CD8-positive, alpha-beta memory T cell (primary cell): ENCODE data around the gene APBA2. TPM values are rescaled to one million over a fixed set of nuclear protein-coding genes. Genes with fewer than 3 reads are reported as not detected.

Source experiments
- CTCF ChIA-PET: fragments of 350-600 bp; sonication (Branson Sonifier 250); formaldehyde crosslinking; loops from one replicate; lab custom pipeline; 2021; ENCODE audit warnings: antibody characterized with exemption; lab: Charles Lee
- POLR2A ChIA-PET: fragments of 350-600 bp; sonication (Branson Sonifier 250); formaldehyde crosslinking; loops from one replicate; lab custom pipeline; 2021; ENCODE audit warnings: antibody characterized with exemption; lab: Charles Lee
- DNase-seq, 5 donors: peaks; one replicate each; pipeline versions ENCODE4 v3.0.0 to v3.0.0-alpha.2; 2020 to 2022; ENCODE audit warnings: mixed read lengths in 1 of 5
- H3K27ac ChIP-seq: one replicate; pipeline ENCODE4 v1.7.0; 2013; ENCODE audit warnings: low read depth, mild to moderate bottlenecking, low read length, moderate library complexity
- H3K27me3 ChIP-seq: 2 replicates; pipeline ENCODE4 v1.7.0; 2013; ENCODE audit warnings: low read length, mild to moderate bottlenecking; ENCODE audit not compliant: insufficient read depth, poor library complexity, severe bottlenecking
- H3K36me3 ChIP-seq: 2 replicates; pipeline ENCODE4 v1.7.0; 2013; ENCODE audit warnings: mild to moderate bottlenecking, low read length, moderate library complexity; ENCODE audit not compliant: insufficient read depth
- H3K4me1 ChIP-seq: 2 replicates; pipeline ENCODE4 v1.7.0; 2013; ENCODE audit warnings: mild to moderate bottlenecking, low read length, moderate library complexity; ENCODE audit not compliant: insufficient read depth
- H3K4me3 ChIP-seq: 2 replicates; pipeline ENCODE4 v1.7.0; 2013; ENCODE audit warnings: mild to moderate bottlenecking, low read length
- H3K9me3 ChIP-seq: 2 replicates; pipeline ENCODE4 v1.7.0; 2013; ENCODE audit warnings: mild to moderate bottlenecking, low read length
- H3K27ac Mint-ChIP-seq, 8 donors: one replicate each; pipeline ENCODE4 v1.8.0; 2020 to 2021; ENCODE audit warnings: mixed read lengths in 8 of 8, mild to moderate bottlenecking in 6 of 8, inconsistent platforms in 3 of 8, moderate library complexity in 3 of 8
- H3K27me3 Mint-ChIP-seq, 2 donors: one replicate each; pipeline ENCODE4 v1.8.0; 2020 to 2021; ENCODE audit warnings: mixed read lengths in 2 of 2, mild to moderate bottlenecking in 1 of 2, moderate library complexity in 1 of 2
- H3K36me3 Mint-ChIP-seq, 3 donors: one replicate each; pipeline ENCODE4 v1.8.0; 2020 to 2021; ENCODE audit warnings: mixed read lengths in 3 of 3, inconsistent platforms in 1 of 3, mild to moderate bottlenecking in 1 of 3
- H3K4me1 Mint-ChIP-seq, 3 donors: one replicate each; pipeline ENCODE4 v1.8.0; 2020 to 2021; ENCODE audit warnings: mixed read lengths in 3 of 3, inconsistent platforms in 1 of 3, mild to moderate bottlenecking in 1 of 3
- H3K4me3 Mint-ChIP-seq, 7 donors: one replicate each; pipeline ENCODE4 v1.8.0; 2020 to 2021; ENCODE audit warnings: mixed read lengths in 7 of 7, mild to moderate bottlenecking in 6 of 7, moderate library complexity in 4 of 7, inconsistent platforms in 2 of 7
- H3K9me3 Mint-ChIP-seq, 5 donors: one replicate each; pipeline ENCODE4 v1.8.0; 2020 to 2022; ENCODE audit warnings: mixed read lengths in 5 of 5, mild to moderate bottlenecking in 3 of 5, moderate library complexity in 2 of 5, inconsistent platforms in 1 of 5
- polyA plus RNA-seq: library from polyadenylated mRNA; unstranded; fragments of 300-500 nt; fragmentation: Illumina TruSeq; gene quantifications from one replicate; pipeline ENCODE4 v1.2.3, GENCODE V29; 2021
- total RNA-seq, 2 experiments: library from RNA; stranded (reverse); gene quantifications; one replicate each; pipeline ENCODE4 v1.2.3, GENCODE V29; 2021

APBA2 gene
- total and polyA plus RNA-seq, 3 experiments from 2014 or later, result 15.7 to 38.8 (median 18.0) TPM

GRCh38 chr15:28904003-28904402, 18.2 kb downstream of the APBA2 start:
- H3K27ac ChIP-seq, result no peak overlapping the region
- Mint-ChIP-seq H3K4me3 (no peak overlapping the region), H3K36me3 (peaks cover 0 to 3% (median 0%) of the 10 kb centered on the region in 3 donors), H3K4me1 (peaks cover 18 to 85% (median 32%) of the 10 kb centered on the region in 3 donors), H3K9me3 (no peaks in the 10 kb centered on the region), H3K27me3 (peaks cover 0 to 3% of the 10 kb centered on the region in 2 donors), H3K27ac (peak overlapping the region in 6 of 8 donors; percentile 6 to 82 (median 66))
- no peaks in the 10 kb centered on the region for H3K9me3 ChIP-seq
- no peak overlapping the region for H3K4me3 ChIP-seq
- ChIA-PET POLR2A (no interaction called here), CTCF (no interaction called here)
- no peaks in the 10 kb centered on the region for H3K36me3 ChIP-seq
- no peak for DNase-seq
- H3K4me1 ChIP-seq, result peaks cover 17% of the 10 kb centered on the region
- no peaks in the 10 kb centered on the region for H3K27me3 ChIP-seq

DNA sequence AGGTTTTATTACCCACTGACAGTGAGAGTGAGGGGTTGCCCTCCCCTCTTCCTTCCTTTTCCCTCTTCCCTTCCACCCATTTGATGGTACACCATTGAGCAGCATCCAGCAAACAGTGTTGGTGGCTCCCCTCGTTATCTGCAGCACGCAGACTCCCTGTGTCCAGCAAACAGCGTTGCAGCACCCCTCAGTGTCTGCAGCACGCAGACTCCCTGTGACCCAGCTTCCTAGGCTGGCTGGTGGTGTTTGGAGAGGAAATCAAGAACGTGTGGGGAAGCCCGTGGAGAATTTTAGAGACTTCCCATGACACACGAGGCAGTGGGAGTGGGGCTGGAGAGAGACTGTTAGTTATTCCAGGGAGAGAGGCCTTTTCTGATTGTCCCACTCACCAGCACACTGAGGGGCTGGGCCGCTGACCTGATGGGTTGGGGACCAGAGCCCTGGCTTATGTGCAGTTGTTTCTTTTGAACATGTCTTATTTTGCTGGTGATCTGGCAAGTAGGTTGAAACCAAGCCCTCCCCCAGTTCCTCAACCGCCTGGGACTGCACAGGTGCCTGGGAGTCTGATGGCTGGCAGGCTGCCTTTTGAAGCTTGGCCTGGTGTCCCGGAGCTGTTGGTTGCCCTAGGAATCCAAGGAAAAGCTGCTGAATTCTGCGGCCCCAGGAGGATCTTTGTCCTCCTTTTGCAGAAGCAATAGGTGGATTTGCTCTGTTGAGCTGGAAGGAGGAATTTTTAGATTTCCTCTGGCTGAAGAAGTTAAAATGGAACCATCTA, 19.0 kb downstream of the APBA2 start:
- Mint-ChIP-seq H3K4me3 (peak overlapping the region in 1 of 7 donors; percentile 42), H3K27ac (peak overlapping the region in 2 of 8 donors; percentile 4 to 61), H3K9me3 (no peaks in the 10 kb centered on the region), H3K36me3 (peaks cover 0 to 8% (median 0%) of the 10 kb centered on the region in 3 donors), H3K27me3 (peaks cover 0 to 3% of the 10 kb centered on the region in 2 donors), H3K4me1 (peaks cover 18 to 85% (median 25%) of the 10 kb centered on the region in 3 donors)
- H3K36me3 ChIP-seq, result no peaks in the 10 kb centered on the region
- H3K4me1 ChIP-seq, result peaks cover 17% of the 10 kb centered on the region
- ChIA-PET POLR2A (no interaction called here), CTCF (no interaction called here)
- no peaks in the 10 kb centered on the region for H3K9me3 ChIP-seq
- DNase-seq, result no peak
- H3K4me3 ChIP-seq, result no peak overlapping the region
- H3K27ac ChIP-seq, result peak overlapping the region; percentile 56
- H3K27me3 ChIP-seq, result no peaks in the 10 kb centered on the region

- POLR2A ChIA-PET, result no interaction called here
- Mint-ChIP-seq H3K4me1 (peaks cover 16 to 81% (median 31%) of the 10 kb centered on the region in 3 donors), H3K36me3 (peaks cover 0 to 8% (median 0%) of the 10 kb centered on the region in 3 donors), H3K4me3 (no peak overlapping the region), H3K27ac (peak overlapping the region in 1 of 8 donors; percentile 47), H3K9me3 (no peaks in the 10 kb centered on the region), H3K27me3 (peaks cover 0 to 3% of the 10 kb centered on the region in 2 donors)
- no peak overlapping the region for H3K4me3 ChIP-seq
- no peak overlapping the region for H3K27ac ChIP-seq
- CTCF ChIA-PET, result no interaction called here
- H3K4me1 ChIP-seq, result peaks cover 29% of the 10 kb centered on the region
- no peak for DNase-seq
- no peaks in the 10 kb centered on the region for H3K9me3 ChIP-seq
- no peaks in the 10 kb centered on the region for H3K27me3 ChIP-seq
- H3K36me3 ChIP-seq, result no peaks in the 10 kb centered on the region
Observed at GRCh38 chr15:28907338-28907960, 21.7 kb downstream of the APBA2 start.

DNA sequence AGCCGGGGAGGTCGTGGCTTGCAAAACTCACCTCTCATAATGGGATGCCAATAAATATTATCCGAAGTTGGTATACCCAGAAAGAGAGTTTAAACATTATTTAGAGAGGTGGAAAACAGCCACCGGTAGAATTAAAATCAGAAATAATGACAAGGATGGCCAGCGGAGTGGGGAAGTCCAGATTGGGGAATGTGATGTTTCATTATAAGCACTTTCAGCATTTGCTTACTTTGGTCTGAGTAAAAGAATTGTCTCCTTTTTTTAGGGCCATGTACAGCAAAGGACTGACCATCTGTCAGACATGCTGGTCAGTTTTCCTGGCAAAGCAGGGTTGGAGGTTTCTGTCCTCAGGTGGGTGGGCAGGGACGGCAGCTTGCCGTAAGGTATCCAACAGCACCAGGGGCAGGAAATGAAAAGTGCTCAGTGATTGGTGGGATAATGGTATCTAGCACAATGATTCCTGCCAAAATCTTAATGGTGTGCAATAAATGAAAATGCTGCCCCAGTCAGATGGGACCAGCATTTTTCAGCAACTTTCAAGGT, 24.3 kb downstream of the APBA2 start:
- Histone ChIP-seq H3K27me3 (no peaks in the 10 kb centered on the region), H3K9me3 (no peaks in the 10 kb centered on the region), H3K27ac (no peak overlapping the region), H3K4me1 (peaks cover 32% of the 10 kb centered on the region), H3K36me3 (no peaks in the 10 kb centered on the region), H3K4me3 (no peak overlapping the region)
- Mint-ChIP-seq H3K4me3 (no peak overlapping the region), H3K27me3 (peaks cover 0 to 3% of the 10 kb centered on the region in 2 donors), H3K36me3 (peaks cover 0 to 8% (median 0%) of the 10 kb centered on the region in 3 donors), H3K27ac (peak overlapping the region in 1 of 8 donors; percentile 21), H3K9me3 (no peaks in the 10 kb centered on the region), H3K4me1 (peaks cover 11 to 63% (median 12%) of the 10 kb centered on the region in 3 donors)
- no peak for DNase-seq
- ChIA-PET POLR2A (no interaction called here), CTCF (no interaction called here)

DNA sequence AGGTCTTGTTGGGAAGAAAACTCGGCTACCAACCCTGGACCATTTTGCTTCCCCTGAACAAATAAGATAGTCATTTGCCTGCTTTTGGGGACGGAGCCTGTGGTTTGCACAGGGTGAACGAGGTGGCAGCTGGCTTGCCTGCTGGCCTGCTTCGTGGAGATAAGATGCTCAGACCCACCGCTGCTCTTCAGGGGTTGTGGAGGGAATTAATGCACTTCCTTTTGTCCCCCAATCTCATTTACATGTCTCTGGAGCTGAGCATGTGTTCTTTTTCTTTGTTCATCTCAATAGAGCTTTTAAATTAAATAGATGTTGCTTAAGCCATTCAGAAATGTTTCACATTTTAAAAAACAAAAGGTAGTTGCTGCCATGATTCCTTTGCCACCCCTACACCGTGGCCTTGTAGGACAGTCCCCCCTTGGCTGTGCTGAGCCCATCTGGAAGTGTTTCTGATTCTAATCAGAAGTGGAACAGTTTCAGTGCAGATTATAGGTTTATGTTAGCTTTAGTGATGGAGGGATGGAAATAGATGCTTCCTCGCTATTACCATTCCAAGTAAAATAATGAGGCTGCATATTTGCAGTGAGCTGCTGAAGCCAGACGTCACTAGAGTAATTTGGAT, 25.6 kb downstream of the APBA2 start:
- H3K4me1 ChIP-seq, result peaks cover 36% of the 10 kb centered on the region
- Mint-ChIP-seq H3K4me1 (peaks cover 10 to 55% (median 11%) of the 10 kb centered on the region in 3 donors), H3K27me3 (peaks cover 0 to 3% of the 10 kb centered on the region in 2 donors), H3K4me3 (no peak overlapping the region), H3K36me3 (peaks cover 0 to 6% (median 0%) of the 10 kb centered on the region in 3 donors), H3K27ac (peak overlapping the region in 1 of 8 donors; percentile 37), H3K9me3 (no peaks in the 10 kb centered on the region)
- H3K27me3 ChIP-seq, result no peaks in the 10 kb centered on the region
- no peaks in the 10 kb centered on the region for H3K36me3 ChIP-seq
- DNase-seq, result no peak
- no peaks in the 10 kb centered on the region for H3K9me3 ChIP-seq
- CTCF ChIA-PET, result interaction anchor here (0.9 kb wide), 1 partner anchor 23 kb away, joined by 3 read pairs; no protein-coding TSS in a partner anchor
- H3K4me3 ChIP-seq, result no peak overlapping the region
- POLR2A ChIA-PET, result no interaction called here
- no peak overlapping the region for H3K27ac ChIP-seq

DNA sequence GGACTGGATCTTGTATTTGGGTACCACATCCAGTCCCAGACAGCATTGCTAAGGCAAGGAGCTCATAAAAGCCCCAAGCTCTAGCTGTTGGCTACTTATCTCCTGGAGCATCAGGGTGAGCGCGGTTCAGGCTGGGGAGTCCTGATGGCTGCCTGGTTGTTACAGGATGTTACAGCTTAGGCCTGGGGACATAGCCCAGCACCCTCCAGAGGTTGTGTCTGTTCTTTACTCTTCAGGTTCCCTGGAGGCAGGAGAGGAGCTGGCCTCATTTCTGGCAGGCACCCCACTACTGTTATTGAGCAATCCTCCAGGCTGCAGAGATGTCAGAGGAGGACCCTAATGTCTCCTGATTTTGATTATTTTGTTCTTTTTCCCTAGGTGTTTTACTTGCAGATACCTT, 26.6 kb downstream of the APBA2 start:
- no peak overlapping the region for H3K4me3 ChIP-seq
- Mint-ChIP-seq H3K4me1 (peaks cover 9 to 52% (median 12%) of the 10 kb centered on the region in 3 donors), H3K9me3 (no peaks in the 10 kb centered on the region), H3K36me3 (peaks cover 0 to 6% (median 0%) of the 10 kb centered on the region in 3 donors), H3K27me3 (no peaks in the 10 kb centered on the region), H3K4me3 (no peak overlapping the region), H3K27ac (peak overlapping the region in 2 of 8 donors; percentile 36 to 47)
- CTCF ChIA-PET, result interaction anchor here (1.0 kb wide), 2 partner anchors 25 to 27 kb away, joined by 3 read pairs; partner anchors contain the start of gene APBA2
- peaks cover 36% of the 10 kb centered on the region for H3K4me1 ChIP-seq
- H3K36me3 ChIP-seq, result no peaks in the 10 kb centered on the region
- H3K27me3 ChIP-seq, result no peaks in the 10 kb centered on the region
- POLR2A ChIA-PET, result interaction anchor here (0.8 kb wide), 1 partner anchor 29 kb away, joined by 3 read pairs; no protein-coding TSS in a partner anchor
- H3K27ac ChIP-seq, result peak overlapping the region; percentile 1
- no peak for DNase-seq
- no peaks in the 10 kb centered on the region for H3K9me3 ChIP-seq

DNA sequence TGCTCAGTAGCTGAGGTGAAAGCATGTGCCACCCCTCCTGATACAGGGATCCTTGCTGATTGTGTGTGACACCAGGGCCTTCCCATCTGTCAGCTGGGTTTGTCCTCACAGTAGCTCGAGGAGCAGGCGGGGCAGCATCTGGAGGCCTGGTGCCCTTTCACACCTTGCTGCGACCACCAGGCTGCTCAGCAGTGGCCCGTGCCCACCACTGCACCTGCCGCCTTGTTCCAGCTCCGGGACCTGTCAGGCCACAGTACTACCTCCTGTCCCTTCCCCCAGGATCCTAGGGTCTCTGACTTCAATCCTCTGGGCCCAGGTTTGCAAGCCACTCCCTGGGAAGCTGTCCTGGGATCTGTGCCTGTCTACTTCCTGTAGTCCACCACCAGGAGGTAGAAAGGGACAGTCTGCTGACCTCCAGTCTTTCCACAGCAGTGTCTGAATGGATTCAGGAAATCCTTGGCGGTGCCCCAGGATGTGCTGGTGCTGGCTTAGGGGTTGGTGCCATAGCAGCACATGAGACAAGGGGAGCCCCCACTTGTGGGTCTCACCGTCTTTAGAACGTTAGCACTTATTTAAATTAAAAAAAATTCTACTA, 27.5 kb downstream of the APBA2 start:
- H3K4me1 Mint-ChIP-seq, result peaks cover 9 to 58% (median 16%) of the 10 kb centered on the region in 3 donors
- H3K36me3 Mint-ChIP-seq, result peaks cover 0 to 6% (median 0%) of the 10 kb centered on the region in 3 donors
- no peaks in the 10 kb centered on the region for H3K9me3 Mint-ChIP-seq
- no peaks in the 10 kb centered on the region for H3K9me3 ChIP-seq
- no peak overlapping the region for H3K27ac ChIP-seq
- DNase-seq, result no peak
- no peaks in the 10 kb centered on the region for H3K36me3 ChIP-seq
- H3K27ac Mint-ChIP-seq, result no peak overlapping the region
- H3K27me3 Mint-ChIP-seq, result no peaks in the 10 kb centered on the region
- peak overlapping the region in 1 of 7 donors; percentile 63 for H3K4me3 Mint-ChIP-seq
- POLR2A ChIA-PET, result interaction anchor here (0.8 kb wide), 1 partner anchor 30 kb away, joined by 3 read pairs; no protein-coding TSS in a partner anchor
- CTCF ChIA-PET, result interaction anchor here (1.0 to 1.1 kb wide), 3 partner anchors 17 to 28 kb away, joined by 3 read pairs; partner anchors contain the start of gene APBA2
- no peaks in the 10 kb centered on the region for H3K27me3 ChIP-seq
- no peak overlapping the region for H3K4me3 ChIP-seq
- H3K4me1 ChIP-seq, result peaks cover 36% of the 10 kb centered on the region
